GM20431 (cell line): Measurements from ENCODE around the gene NPLOC4.

Experiments
- in situ Hi-C: fragments of 300-500 bp; cut with MseI, MboI; formaldehyde crosslinking; loops from one replicate; pipeline ENCODE4 v1.15.0; 2020; ENCODE audit warnings: low sequenced_read_pairs; ENCODE audit not compliant: unreplicated experiment

Gene NPLOC4

GRCh38 chr17:81513372-81513752, 123.5 kb downstream of the NPLOC4 start:
- in situ Hi-C loops: no loop called here

- in situ Hi-C loops: no loop called here
Observed at GRCh38 chr17:81512562-81513371, 124.1 kb downstream of the NPLOC4 start, which contains the start of gene ACTG1. ACTG1 (minus strand) TSS chr17:81512799; CDS start chr17:81512354, 445 bp downstream.

GRCh38 chr17:81511804-81512561, 124.9 kb downstream of the NPLOC4 start:
- in situ Hi-C loops: no loop called here

DNA sequence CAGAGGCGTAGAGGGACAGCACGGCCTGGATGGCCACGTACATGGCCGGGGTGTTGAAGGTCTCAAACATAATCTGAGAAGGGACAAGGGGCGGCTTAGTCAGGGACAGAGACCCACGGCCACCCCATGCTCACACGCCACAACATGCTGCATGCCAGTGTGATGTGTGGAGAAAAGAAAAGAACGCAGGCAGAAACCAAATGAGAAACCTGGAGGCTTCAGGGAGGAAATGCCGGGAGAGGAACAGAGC, 125.4 kb downstream of the NPLOC4 start:
- in situ Hi-C loops: no loop called here

DNA sequence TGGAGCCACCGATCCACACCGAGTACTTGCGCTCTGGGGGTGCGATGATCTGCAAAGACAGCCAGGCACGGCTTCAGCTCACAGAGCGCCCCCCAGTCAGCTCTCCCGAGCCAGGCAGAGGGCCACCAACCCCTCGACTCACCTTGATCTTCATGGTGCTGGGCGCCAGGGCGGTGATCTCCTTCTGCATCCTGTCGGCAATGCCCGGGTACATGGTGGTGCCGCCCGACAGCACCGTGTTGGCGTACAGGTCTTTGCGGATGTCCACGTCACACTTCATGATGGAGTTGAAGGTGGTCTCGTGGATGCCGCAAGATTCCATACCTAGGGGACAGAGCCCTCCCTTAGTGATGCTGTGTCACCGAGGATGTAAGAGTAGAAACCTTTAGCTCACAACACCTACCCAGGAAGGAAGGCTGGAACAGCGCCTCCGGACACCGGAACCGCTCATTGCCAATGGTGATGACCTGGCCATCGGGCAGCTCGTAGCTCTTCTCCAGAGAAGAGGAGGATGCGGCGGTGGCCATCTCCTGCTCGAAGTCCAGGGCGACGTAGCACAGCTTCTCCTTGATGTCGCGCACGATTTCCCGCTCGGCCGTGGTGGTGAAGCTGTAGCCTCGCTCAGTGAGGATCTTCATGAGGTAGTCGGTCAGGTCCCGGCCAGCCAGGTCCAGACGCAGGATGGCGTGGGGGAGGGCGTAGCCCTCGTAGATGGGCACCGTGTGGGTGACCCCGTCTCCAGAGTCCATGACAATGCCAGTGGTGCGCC, 125.9 kb downstream of the NPLOC4 start:
- in situ Hi-C loops: no loop called here

GRCh38 chr17:81509972-81510784, 126.7 kb downstream of the NPLOC4 start:
- in situ Hi-C loops: no loop called here

DNA sequence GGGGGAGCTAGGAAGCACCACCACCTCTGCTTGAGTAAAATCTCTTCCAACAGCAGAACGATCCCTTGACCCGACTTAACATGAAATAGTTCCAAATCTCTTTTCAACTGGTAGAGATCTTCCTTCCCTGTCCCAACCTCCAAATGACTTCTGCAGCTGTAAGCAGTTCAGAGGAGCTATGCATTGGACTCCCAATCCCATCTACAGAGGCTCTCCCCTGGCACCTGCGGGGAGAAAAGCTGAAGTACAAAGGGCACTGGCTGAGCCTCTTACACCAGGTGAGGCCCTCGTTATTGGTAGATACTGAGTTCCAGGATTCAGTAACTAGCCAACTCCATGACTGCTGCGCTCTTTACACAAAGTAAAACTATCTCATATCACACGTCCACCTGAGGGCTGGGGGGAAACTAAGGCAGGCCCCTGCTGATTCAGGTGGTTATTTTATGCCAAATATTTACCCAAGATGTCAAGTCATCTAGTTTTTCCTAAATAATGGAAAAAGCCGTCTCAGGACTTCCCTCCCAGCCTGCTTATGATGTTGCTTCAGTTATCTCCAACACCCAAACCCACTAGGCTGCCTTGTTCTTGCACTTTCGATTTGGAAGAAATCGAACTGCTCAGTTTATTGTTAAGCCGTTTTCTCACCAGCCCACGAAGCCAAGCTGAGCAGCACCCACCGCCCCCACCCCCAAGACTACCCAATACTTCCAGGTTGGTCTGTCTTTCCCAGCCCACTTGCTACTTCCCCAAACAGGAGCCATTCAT, 127.5 kb downstream of the NPLOC4 start:
- in situ Hi-C loops: no loop called here

DNA sequence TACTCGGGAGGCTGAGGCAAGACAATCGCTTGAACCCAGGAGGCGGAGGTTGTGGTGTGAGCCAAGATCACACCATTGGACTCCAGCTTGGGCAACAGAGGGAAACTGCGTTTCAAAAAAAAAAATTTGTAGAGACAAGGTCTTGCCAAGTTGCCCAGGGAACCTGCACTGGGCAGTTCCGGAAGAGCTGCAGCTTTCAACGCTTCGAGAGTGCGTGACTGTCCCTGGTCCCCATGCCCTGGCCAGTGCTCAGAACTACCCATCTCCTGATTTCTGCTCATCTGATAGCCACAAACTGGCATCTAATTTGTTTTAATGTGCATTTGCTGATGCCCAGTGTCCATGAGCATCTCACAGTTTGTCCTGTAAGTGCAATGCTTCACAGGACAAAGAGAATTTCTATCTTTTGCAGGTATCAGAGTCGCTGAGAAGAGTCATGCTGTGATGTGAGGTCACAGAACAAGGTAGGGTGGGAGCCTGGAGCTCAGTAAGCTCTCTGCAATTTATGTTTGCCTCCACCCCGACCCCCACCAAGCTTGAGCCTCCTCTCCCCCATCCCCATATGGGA, 128.2 kb downstream of the NPLOC4 start:
- in situ Hi-C loops: no loop called here
